T47D (cell line): ENCODE data around the gene SIM2.

Experiments
- DNase-seq, 2 experiments: peaks; one replicate each; pipeline versions ENCODE4 v3.0.0 to v3.0.0-alpha.2; 2011 to 2012; ENCODE audit warnings: low read depth in 1 of 2, low spot score in 1 of 2
- JUND ChIP-seq: IDR thresholded peaks from 2 replicates; pipeline ENCODE4 v1.6.1; 2012; ENCODE audit warnings: low read depth
- in situ Hi-C: cut with HindIII; loops from 2 replicates; pipeline ENCODE4 v1.10.0; 2016; ENCODE audit warnings: low sequenced_read_pairs, low pct_unique_long_range_greater_than_20kb

The SIM2 gene

GRCh38 chr21:36705679-36706481, 7.0 kb downstream of the SIM2 start:
- TF ChIP-seq JUND, result no peak
- in situ Hi-C loops, result no loop called here
- no peak for DNase-seq

- no peak for TF ChIP-seq JUND
- DNase-seq, result no peak
- in situ Hi-C loops, result no loop called here
Observed at GRCh38 chr21:36706482-36706852, 7.6 kb downstream of the SIM2 start.

DNA sequence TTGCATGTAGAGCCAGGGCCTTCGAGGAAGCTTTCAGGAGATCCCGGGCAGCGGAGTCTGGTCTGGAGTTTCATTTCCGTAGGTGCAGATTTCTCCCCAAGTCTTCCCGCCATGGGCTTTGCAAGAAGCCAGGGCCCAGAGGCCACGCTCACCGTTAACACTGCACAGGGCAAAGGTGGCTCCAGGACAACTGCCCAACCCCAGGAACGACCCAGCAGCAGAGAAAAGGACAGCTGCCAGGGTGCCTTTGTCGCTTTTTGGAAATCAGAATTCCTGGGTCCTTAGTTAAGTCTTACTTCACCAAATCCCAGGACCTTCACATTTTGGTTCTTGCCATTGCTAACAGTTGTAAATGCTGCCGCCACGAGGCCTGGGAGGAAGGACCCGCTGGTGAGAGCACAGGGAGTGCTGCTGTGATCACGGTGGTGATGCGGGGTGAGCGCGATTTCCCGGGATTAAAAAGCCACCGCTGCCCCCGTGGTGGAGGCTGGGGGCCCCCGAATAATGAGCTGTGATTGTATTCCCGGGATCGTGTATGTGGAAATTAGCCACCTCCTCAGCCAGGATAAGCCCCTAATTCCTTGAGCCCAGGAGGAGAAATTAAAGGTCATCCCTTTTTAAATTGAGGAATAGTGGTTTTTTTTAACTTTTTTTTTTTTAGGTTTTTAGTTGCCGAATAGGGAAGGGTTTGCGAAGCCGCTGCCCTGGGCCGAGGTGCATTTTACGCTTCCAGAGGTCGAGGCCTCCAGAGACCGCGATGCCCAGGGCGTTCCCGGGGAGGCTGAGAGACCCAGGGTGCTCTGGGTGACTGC, 8.2 kb downstream of the SIM2 start:
- DNase-seq, result no peak
- in situ Hi-C loops, result no loop called here
- TF ChIP-seq JUND, result no peak

DNA sequence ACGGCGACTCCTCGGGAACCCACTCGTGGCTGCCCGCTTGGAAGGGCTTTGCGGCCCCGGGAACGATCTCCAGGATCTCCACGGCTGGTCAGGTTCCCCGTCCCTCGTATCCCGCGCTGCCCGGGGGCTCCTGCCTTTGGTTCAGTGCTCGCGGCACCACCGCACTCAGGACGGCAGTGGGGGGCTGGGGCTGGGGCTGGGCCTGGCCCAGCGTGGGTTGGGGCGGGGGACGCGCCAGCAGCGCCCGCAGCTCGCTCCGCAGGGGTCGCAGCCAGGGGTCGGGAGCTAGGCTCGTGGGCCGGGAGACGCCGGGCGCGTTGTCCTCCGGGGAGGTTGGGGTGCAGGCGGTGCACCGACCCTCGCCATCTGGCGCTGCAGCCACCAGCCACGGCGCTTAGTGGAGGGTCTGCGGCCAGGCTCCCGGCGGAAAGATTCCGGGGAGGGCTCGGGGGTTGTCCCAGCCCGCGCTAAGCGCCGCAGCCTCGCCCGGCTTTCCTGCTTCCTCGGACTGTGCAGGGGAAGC, 8.9 kb downstream of the SIM2 start:
- DNase-seq, result no peak
- in situ Hi-C loops, result no loop called here
- no peak for TF ChIP-seq JUND

GRCh38 chr21:36708286-36709029, 9.5 kb downstream of the SIM2 start:
- TF ChIP-seq JUND, result no peak
- DNase-seq, result no peak
- in situ Hi-C loops, result no loop called here

DNA sequence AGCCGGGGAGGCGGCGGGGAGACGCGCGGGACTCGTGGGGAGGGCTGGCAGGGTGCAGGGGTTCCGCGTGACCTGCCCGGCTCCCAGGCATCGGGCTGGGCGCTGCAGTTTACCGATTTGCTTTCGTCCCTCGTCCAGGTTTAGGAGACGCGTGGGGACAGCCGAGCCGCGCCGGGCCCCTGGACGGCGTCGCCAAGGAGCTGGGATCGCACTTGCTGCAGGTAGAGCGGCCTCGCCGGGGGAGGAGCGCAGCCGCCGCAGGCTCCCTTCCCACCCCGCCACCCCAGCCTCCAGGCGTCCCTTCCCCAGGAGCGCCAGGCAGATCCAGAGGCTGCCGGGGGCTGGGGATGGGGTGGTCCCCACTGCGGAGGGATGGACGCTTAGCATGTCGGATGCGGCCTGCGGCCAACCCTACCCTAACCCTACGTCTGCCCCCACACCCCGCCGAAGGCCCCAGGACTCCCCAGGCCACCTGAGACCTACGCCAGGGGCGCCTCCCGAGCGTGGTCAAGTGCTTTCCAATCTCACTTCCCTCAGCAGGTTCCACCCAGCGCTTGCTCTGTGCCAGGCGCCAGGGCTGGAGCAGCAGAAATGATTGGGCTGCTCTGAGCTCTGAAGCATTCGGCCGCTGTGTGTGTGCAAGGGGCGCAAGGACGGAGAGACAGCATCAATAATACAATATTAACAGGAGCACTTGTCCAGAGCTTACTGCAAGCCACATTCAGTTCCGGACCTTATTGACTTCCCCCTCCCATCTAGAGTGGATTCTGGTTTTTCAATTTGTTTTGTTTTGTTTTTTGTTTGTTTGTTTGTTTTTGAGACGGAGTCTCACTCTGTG, 10.3 kb downstream of the SIM2 start:
- no peak for DNase-seq
- in situ Hi-C loops, result no loop called here
- no peak for TF ChIP-seq JUND

DNA sequence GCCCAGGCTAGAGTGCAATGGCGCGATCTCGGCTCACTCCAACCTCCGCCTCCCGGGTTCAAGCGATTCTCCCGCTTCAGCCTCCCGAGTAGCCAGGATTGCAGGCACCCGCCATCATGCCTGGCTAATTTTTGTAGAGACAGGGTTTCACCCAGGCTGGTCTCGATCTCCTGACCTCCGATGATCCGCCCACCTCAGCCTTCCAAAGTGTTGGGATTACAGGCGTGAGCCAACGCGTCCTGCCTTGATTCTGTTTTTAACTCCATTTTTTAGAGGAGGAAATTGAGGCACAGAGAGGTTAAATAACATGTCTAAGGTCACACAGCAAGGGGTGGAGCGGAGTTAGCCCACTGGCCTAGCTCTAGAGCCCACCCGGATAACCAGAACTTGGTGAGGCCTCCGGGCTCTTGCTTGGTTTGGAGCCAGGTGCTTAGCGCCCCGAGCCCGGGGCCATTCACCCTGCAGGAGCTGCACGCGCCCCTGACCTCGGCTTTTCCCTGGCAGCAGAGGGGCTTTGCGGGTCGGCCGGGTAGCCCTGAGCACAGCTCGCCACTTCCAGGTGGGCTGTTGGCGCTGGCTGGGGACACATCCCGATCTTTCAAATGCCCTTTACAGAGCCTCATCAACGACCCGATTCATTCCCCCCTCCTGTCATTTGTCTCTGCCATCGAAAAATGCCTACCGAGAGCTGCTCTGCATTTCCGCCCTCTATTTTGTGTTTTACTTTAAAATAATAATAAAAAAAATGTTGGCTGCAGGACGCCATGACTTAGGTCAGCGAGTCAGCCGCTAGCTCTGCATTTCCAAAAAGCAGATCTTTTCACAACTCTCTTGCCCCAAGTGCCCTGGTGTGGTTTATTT, 11.2 kb downstream of the SIM2 start:
- TF ChIP-seq JUND, result no peak

DNA sequence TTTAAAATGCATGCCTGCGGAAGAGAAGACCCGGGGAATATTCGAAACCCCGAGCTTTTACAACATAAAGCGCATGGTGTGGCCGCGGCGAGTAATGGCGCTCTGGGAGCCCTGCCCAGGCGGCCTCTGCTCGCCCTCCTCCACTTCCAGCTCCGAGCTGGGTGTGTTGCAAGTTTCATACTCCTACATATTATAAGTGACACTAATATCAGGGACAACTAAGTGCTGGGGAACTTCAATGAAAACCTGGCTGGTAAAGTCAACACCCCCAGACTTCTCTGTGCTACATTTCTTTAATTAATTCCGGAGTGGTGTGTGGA, 11.8 kb downstream of the SIM2 start:
- in situ Hi-C loops, result no loop called here
- TF ChIP-seq JUND, result no peak

More for the DNA sequence above, 11.2 kb downstream of the SIM2 start:
- DNase-seq, result no peak
- in situ Hi-C loops, result no loop called here

GRCh38 chr21:36713746-36714145, 14.8 kb downstream of the SIM2 start:
- no peak for DNase-seq
- in situ Hi-C loops, result no loop called here
- no peak for TF ChIP-seq JUND

More for the DNA sequence above, 11.8 kb downstream of the SIM2 start:
- DNase-seq, result no peak

GRCh38 chr21:36716387-36716786, 17.5 kb downstream of the SIM2 start:
- TF ChIP-seq JUND, result no peak
- no peak for DNase-seq
- in situ Hi-C loops, result no loop called here

- no peak for DNase-seq
- no peak for TF ChIP-seq JUND
- in situ Hi-C loops, result no loop called here
Observed at GRCh38 chr21:36716836-36717235, 17.9 kb downstream of the SIM2 start.
